GM23338 (cell line): Measurements from ENCODE around the gene CTRB2.

ENCODE experiments used
- CREB1 ChIP-seq: fragments of 250-450 bp; sonication (Bioruptor Pico); IDR thresholded peaks from 2 replicates; pipeline ENCODE4 v1.5.0; 2020; ENCODE audit warnings: low read depth, mild to moderate bottlenecking, moderate library complexity
- JUNB ChIP-seq: IDR thresholded peaks from one replicate; pipeline ENCODE4 v1.6.1; 2016; ENCODE audit warnings: antibody characterized with exemption; ENCODE audit not compliant: unreplicated experiment
- STAT1 ChIP-seq: IDR thresholded peaks from one replicate; pipeline ENCODE4 v1.6.1; 2016; ENCODE audit warnings: antibody characterized with exemption; ENCODE audit not compliant: unreplicated experiment
- ZNF114 ChIP-seq: fragments of 250-450 bp; sonication (Bioruptor Pico); IDR thresholded peaks from 2 replicates; pipeline ENCODE4 v1.5.0; 2020; ENCODE audit warnings: mild to moderate bottlenecking, moderate library complexity
- TF ChIP-seq, protein P1 (sequence below), 2 experiments: fragments of 200-600 bp in 1 of 2; sonication (generic) in 1 of 2; conservative IDR thresholded peaks; 2 replicates each; pipeline versions ENCODE4 v1.5.1 to v1.6.1; 2016 to 2017; ENCODE audit warnings: antibody characterized with exemption in 2 of 2, low read depth in 2 of 2, mild to moderate bottlenecking in 2 of 2, moderate library complexity in 1 of 2

DNA sequence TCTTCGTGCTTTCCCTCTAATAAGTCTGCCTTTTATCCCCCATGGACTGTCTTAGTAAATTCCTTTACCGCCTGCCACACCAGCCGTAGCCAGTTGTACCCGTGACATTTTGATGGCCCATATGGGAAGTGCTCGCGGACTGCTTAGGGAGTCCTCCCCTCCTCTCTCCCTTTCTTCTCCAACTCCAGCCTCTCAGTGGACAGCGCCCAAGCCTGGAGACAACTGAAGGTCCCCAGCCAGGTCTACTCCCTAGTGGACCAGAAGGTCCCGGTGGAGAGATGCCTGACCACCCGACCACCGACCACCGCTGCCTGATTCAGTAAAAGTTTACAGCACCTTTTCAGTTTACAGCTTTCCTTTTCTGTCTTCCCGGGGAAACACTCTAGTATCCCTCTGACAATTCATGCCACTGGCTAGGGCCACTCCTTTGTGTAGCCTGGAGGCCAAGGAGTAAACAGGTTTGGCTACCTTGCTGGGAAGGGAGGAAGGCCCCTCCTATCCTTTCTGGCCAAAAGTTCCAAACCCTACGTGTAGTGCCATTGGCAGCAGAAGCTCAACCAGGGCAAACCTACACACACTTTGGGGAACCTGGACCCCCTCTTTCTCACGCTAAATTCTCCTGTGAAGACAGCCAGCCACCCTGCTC is 18.0 kb downstream of the CTRB2 start:
- TF ChIP-seq, protein P1, sequence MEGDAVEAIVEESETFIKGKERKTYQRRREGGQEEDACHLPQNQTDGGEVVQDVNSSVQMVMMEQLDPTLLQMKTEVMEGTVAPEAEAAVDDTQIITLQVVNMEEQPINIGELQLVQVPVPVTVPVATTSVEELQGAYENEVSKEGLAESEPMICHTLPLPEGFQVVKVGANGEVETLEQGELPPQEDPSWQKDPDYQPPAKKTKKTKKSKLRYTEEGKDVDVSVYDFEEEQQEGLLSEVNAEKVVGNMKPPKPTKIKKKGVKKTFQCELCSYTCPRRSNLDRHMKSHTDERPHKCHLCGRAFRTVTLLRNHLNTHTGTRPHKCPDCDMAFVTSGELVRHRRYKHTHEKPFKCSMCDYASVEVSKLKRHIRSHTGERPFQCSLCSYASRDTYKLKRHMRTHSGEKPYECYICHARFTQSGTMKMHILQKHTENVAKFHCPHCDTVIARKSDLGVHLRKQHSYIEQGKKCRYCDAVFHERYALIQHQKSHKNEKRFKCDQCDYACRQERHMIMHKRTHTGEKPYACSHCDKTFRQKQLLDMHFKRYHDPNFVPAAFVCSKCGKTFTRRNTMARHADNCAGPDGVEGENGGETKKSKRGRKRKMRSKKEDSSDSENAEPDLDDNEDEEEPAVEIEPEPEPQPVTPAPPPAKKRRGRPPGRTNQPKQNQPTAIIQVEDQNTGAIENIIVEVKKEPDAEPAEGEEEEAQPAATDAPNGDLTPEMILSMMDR (conservative IDR thresholded peaks at IDR 0.05; ENCODE audit: low read depth in 2 of 2), result no peak
- no peak for TF ChIP-seq JUNB
- TF ChIP-seq STAT1, result no peak
- no peak for TF ChIP-seq ZNF114
- no peak for TF ChIP-seq CREB1 (CRISPR knock-in tag)
